ENCODE measurements around the gene SAMD1. TPM values are rescaled to one million over a fixed set of nuclear protein-coding genes. Genes with fewer than 3 reads are reported as not detected.

SAMD1 gene
- total and polyA plus RNA-seq, 2 of the 13 experiments (the other 11 are each of a cell fraction or from before 2014, with no cell fraction given), result 17.5 to 45.0 TPM

- TF ChIP-seq TFDP2 (CRISPR knock-in tag; IDR thresholded peaks at IDR 0.05) (peak; percentile 39; the same call in 1 of the 2 replicates), MYC (CRISPR knock-in tag; IDR thresholded peaks at IDR 0.05; ENCODE audit: borderline replicate concordance) (peak; percentile 81), CSRNP1 (CRISPR knock-in tag; IDR thresholded peaks at IDR 0.05) (peak; percentile 38; the same call in 1 of the 2 replicates), MEIS2 (CRISPR knock-in tag; IDR thresholded peaks at IDR 0.05) (no peak), SP4 (CRISPR knock-in tag; IDR thresholded peaks at IDR 0.05) (0 out of 2 replicates have a peak, but pooled peaks have one; percentile 36), RARA (CRISPR knock-in tag; IDR thresholded peaks at IDR 0.05) (peak; percentile 37; the same call in 1 of the 2 replicates), REPIN1 (CRISPR knock-in tag; IDR thresholded peaks at IDR 0.05; ENCODE audit: borderline replicate concordance, low read depth) (no peak), BCL6 (CRISPR knock-in tag; IDR thresholded peaks at IDR 0.05) (0 out of 2 replicates have a peak, but pooled peaks have one; percentile 37), ZFY (CRISPR knock-in tag; IDR thresholded peaks at IDR 0.05) (0 out of 2 replicates have a peak, but pooled peaks have one; percentile 48), YEATS4 (CRISPR knock-in tag; IDR thresholded peaks at IDR 0.05; ENCODE audit: borderline replicate concordance) (peak; percentile 48; the same call in 1 of the 2 replicates), ZNF687 (CRISPR knock-in tag; IDR thresholded peaks at IDR 0.05) (peak; percentile 81), DMAP1 (CRISPR knock-in tag; IDR thresholded peaks at IDR 0.05) (peak; percentile 37; the same call in 1 of the 2 replicates), MEIS1 (CRISPR knock-in tag; IDR thresholded peaks at IDR 0.05; ENCODE audit: borderline replicate concordance) (no peak), ZNF362 (CRISPR knock-in tag; IDR thresholded peaks at IDR 0.05; ENCODE audit: borderline replicate concordance) (no peak), HOXA3 (CRISPR knock-in tag; IDR thresholded peaks at IDR 0.05) (peak; percentile 26; the same call in 1 of the 2 replicates), POLR2G (IDR thresholded peaks at IDR 0.05; ENCODE audit: low read depth, low read length) (no peak), ARHGAP35 (CRISPR knock-in tag; IDR thresholded peaks at IDR 0.05; ENCODE audit: borderline replicate concordance) (0 out of 2 replicates have a peak, but pooled peaks have one; percentile 36)
These were observed 5.1 kb downstream of the SAMD1 start, which contains the start of gene C19orf67 (continued) for GRCh38 chr19:14085309-14085995.
